Activated CD8-positive, alpha-beta T cell treated with anti-CD3 and anti-CD28 coated beads, Interleukin-2, amount 10 ng/mL, durations not matched to agents 7 days and 5 days (primary cell): ENCODE measurements around the gene ABCA9. TPM values are rescaled to one million over a fixed set of nuclear protein-coding genes. Genes with fewer than 3 reads are reported as not detected.
"Not testable (repeated sequence)": the region's sequence is repeated elsewhere in the genome, so short reads cannot be mapped to it uniquely, and the experiment has no call there.

Experiments
- ATAC-seq: fragments of 150-1000 bp; cut with Tn5 transposase; one replicate; pipeline ENCODE4 v1.10.0; 2021; ENCODE audit warnings: moderate library complexity
- CTCF ChIA-PET: fragments of 350-600 bp; sonication (Branson Sonifier 250); formaldehyde crosslinking; loops from one replicate; lab custom pipeline; 2021; ENCODE audit warnings: antibody characterized with exemption; lab: Charles Lee
- POLR2A ChIA-PET: fragments of 350-600 bp; sonication (Branson Sonifier 250); formaldehyde crosslinking; loops from one replicate; lab custom pipeline; 2021; ENCODE audit warnings: antibody characterized with exemption; lab: Charles Lee
- DNase-seq: peaks from one replicate; pipeline ENCODE4 v3.0.0-alpha.2; 2020
- H3K27ac Mint-ChIP-seq: one replicate; pipeline ENCODE4 v1.8.0; 2021; ENCODE audit warnings: mild to moderate bottlenecking, mixed read lengths
- H3K27me3 Mint-ChIP-seq: one replicate; pipeline ENCODE4 v1.8.0; 2021; ENCODE audit warnings: low read depth, mixed read lengths
- H3K36me3 Mint-ChIP-seq: one replicate; pipeline ENCODE4 v1.8.0; 2021; ENCODE audit warnings: low read depth, mixed read lengths
- H3K4me1 Mint-ChIP-seq: one replicate; pipeline ENCODE4 v1.8.0; 2021; ENCODE audit warnings: low read depth, mixed read lengths
- H3K4me3 Mint-ChIP-seq: one replicate; pipeline ENCODE4 v1.8.0; 2021; ENCODE audit warnings: mild to moderate bottlenecking, mixed read lengths
- H3K9me3 Mint-ChIP-seq: one replicate; pipeline ENCODE4 v1.8.0; 2022; ENCODE audit warnings: mixed read lengths; ENCODE audit not compliant: insufficient read depth
- total RNA-seq, 2 experiments: library from RNA; stranded (reverse); gene quantifications; one replicate each; pipeline ENCODE4 v1.2.3, GENCODE V29; 2021

The ABCA9 gene
- total RNA-seq, 2 experiments from 2014 or later, result not detected

- ATAC-seq, H3K4me3 Mint-ChIP-seq, POLR2A ChIA-PET, CTCF ChIA-PET, H3K36me3 Mint-ChIP-seq, H3K4me1 Mint-ChIP-seq, DNase-seq, H3K27me3 Mint-ChIP-seq, H3K9me3 Mint-ChIP-seq, H3K27ac Mint-ChIP-seq: not testable (repeated sequence)
Observed at GRCh38 chr17:69004759-69005158, 56.0 kb downstream of the ABCA9 start.

GRCh38 chr17:68999743-69000142, 61.0 kb downstream of the ABCA9 start:
- ATAC-seq, H3K4me3 Mint-ChIP-seq, CTCF ChIA-PET: not testable (repeated sequence)

GRCh38 chr17:68993112-68993511, 67.6 kb downstream of the ABCA9 start:
- CTCF ChIA-PET, result no interaction called here
- H3K27ac Mint-ChIP-seq, result no peak overlapping the region
- POLR2A ChIA-PET, result no interaction called here
- H3K4me1 Mint-ChIP-seq, result no peaks in the 10 kb centered on the region
- no peak for DNase-seq
- no peak overlapping the region for H3K4me3 Mint-ChIP-seq
- ATAC-seq, result no peak
- H3K27me3 Mint-ChIP-seq, result no peaks in the 10 kb centered on the region
- no peaks in the 10 kb centered on the region for H3K9me3 Mint-ChIP-seq
- no peaks in the 10 kb centered on the region for H3K36me3 Mint-ChIP-seq

More at GRCh38 chr17:68999743-69000142, 61.0 kb downstream of the ABCA9 start:
- DNase-seq, POLR2A ChIA-PET, H3K4me1 Mint-ChIP-seq, H3K27ac Mint-ChIP-seq, H3K36me3 Mint-ChIP-seq, H3K9me3 Mint-ChIP-seq, H3K27me3 Mint-ChIP-seq: not testable (repeated sequence)

GRCh38 chr17:68987966-68988365, 72.8 kb downstream of the ABCA9 start:
- no peaks in the 10 kb centered on the region for H3K27me3 Mint-ChIP-seq
- POLR2A ChIA-PET, result no interaction called here

GRCh38 chr17:68981288-68981687, 79.4 kb downstream of the ABCA9 start:
- Mint-ChIP-seq H3K36me3 (no peaks in the 10 kb centered on the region), H3K9me3 (no peaks in the 10 kb centered on the region), H3K27me3 (no peaks in the 10 kb centered on the region), H3K4me1 (no peaks in the 10 kb centered on the region), H3K27ac (no peak overlapping the region), H3K4me3 (no peak overlapping the region)
- ATAC-seq (no peak), DNase-seq (no peak)
- ChIA-PET POLR2A (no interaction called here), CTCF (no interaction called here)

More at GRCh38 chr17:68987966-68988365, 72.8 kb downstream of the ABCA9 start:
- CTCF ChIA-PET, result no interaction called here
- Mint-ChIP-seq H3K4me3 (no peak overlapping the region), H3K4me1 (no peaks in the 10 kb centered on the region), H3K27ac (no peak overlapping the region), H3K36me3 (no peaks in the 10 kb centered on the region), H3K9me3 (no peaks in the 10 kb centered on the region)
- DNase-seq (no peak), ATAC-seq (no peak)

- Mint-ChIP-seq H3K4me3 (no peak overlapping the region), H3K36me3 (no peaks in the 10 kb centered on the region), H3K9me3 (no peaks in the 10 kb centered on the region), H3K4me1 (no peaks in the 10 kb centered on the region), H3K27ac (no peak overlapping the region), H3K27me3 (peaks cover 2% of the 10 kb centered on the region)
- CTCF ChIA-PET, result no interaction called here
- POLR2A ChIA-PET, result no interaction called here
- no peak for ATAC-seq
- DNase-seq, result no peak
Observed at GRCh38 chr17:68973098-68973846, 87.5 kb downstream of the ABCA9 start.

- ChIA-PET POLR2A (no interaction called here), CTCF (no interaction called here)
- no peak overlapping the region for H3K4me3 Mint-ChIP-seq
- ATAC-seq, result no peak
- no peaks in the 10 kb centered on the region for H3K36me3 Mint-ChIP-seq
- no peak overlapping the region for H3K27ac Mint-ChIP-seq
- no peak for DNase-seq
- no peaks in the 10 kb centered on the region for H3K9me3 Mint-ChIP-seq
- H3K4me1 Mint-ChIP-seq, result no peaks in the 10 kb centered on the region
- peaks cover 2% of the 10 kb centered on the region for H3K27me3 Mint-ChIP-seq
Observed at GRCh38 chr17:68972119-68972704, 88.5 kb downstream of the ABCA9 start.

- no peak overlapping the region for H3K4me3 Mint-ChIP-seq
- no peak for ATAC-seq
- CTCF ChIA-PET, result no interaction called here
Observed at GRCh38 chr17:68969101-68969500, 91.6 kb downstream of the ABCA9 start.

GRCh38 chr17:68963958-68964357, 96.8 kb downstream of the ABCA9 start:
- Mint-ChIP-seq H3K36me3 (no peaks in the 10 kb centered on the region), H3K27ac (no peak overlapping the region), H3K9me3 (no peaks in the 10 kb centered on the region), H3K4me3 (no peak overlapping the region), H3K4me1 (no peaks in the 10 kb centered on the region), H3K27me3 (no peaks in the 10 kb centered on the region)
- CTCF ChIA-PET, result no interaction called here
- no peak for DNase-seq
- no peak for ATAC-seq
- POLR2A ChIA-PET, result no interaction called here

More at GRCh38 chr17:68969101-68969500, 91.6 kb downstream of the ABCA9 start:
- POLR2A ChIA-PET, result no interaction called here
- H3K36me3 Mint-ChIP-seq, result no peaks in the 10 kb centered on the region
- no peaks in the 10 kb centered on the region for H3K4me1 Mint-ChIP-seq
- no peak overlapping the region for H3K27ac Mint-ChIP-seq
- no peak for DNase-seq
- H3K9me3 Mint-ChIP-seq, result no peaks in the 10 kb centered on the region
- peaks cover 2% of the 10 kb centered on the region for H3K27me3 Mint-ChIP-seq

GRCh38 chr17:68961214-68961882, 99.4 kb downstream of the ABCA9 start:
- DNase-seq (no peak), ATAC-seq (no peak)
- H3K4me3 Mint-ChIP-seq, result no peak overlapping the region
- H3K27me3 Mint-ChIP-seq, result no peaks in the 10 kb centered on the region
- CTCF ChIA-PET, result no interaction called here
- H3K4me1 Mint-ChIP-seq, result no peaks in the 10 kb centered on the region
- POLR2A ChIA-PET, result interaction anchor here (0.6 kb wide), 1 partner anchor 173 kb away, joined by 4 read pairs; no protein-coding TSS in a partner anchor
- no peak overlapping the region for H3K27ac Mint-ChIP-seq
- no peaks in the 10 kb centered on the region for H3K36me3 Mint-ChIP-seq
- no peaks in the 10 kb centered on the region for H3K9me3 Mint-ChIP-seq

GRCh38 chr17:68959117-68959516, 101.6 kb downstream of the ABCA9 start:
- DNase-seq, H3K27ac Mint-ChIP-seq, CTCF ChIA-PET, H3K36me3 Mint-ChIP-seq, H3K9me3 Mint-ChIP-seq, POLR2A ChIA-PET, ATAC-seq, H3K4me3 Mint-ChIP-seq, H3K27me3 Mint-ChIP-seq, H3K4me1 Mint-ChIP-seq: not testable (repeated sequence)

- no peak for ATAC-seq
- Mint-ChIP-seq H3K4me3 (no peak overlapping the region), H3K36me3 (no peaks in the 10 kb centered on the region), H3K9me3 (no peaks in the 10 kb centered on the region), H3K27me3 (no peaks in the 10 kb centered on the region), H3K27ac (no peak overlapping the region), H3K4me1 (no peaks in the 10 kb centered on the region)
- DNase-seq, result no peak
- CTCF ChIA-PET, result no interaction called here
- POLR2A ChIA-PET, result no interaction called here
Observed at GRCh38 chr17:68957944-68958343, 102.8 kb downstream of the ABCA9 start.
